Occipital lobe (tissue), 2 donors: ENCODE measurements around the gene ZNF273. TPM values are rescaled to one million over a fixed set of nuclear protein-coding genes. Genes with fewer than 3 reads are reported as not detected.

Experiments used
- DNase-seq: peaks from one replicate; lab custom pipeline; 2025; lab: John Stamatoyannopoulos, UW
- total RNA-seq: library from RNA; depleted of rRNA; stranded (reverse); fragments of >200 nt; gene quantifications from one replicate; pipeline ENCODE4 v1.2.3, GENCODE V29; 2014

ZNF273 gene
- total RNA-seq, 1 donor from 2014 or later = 43.8 TPM

DNA sequence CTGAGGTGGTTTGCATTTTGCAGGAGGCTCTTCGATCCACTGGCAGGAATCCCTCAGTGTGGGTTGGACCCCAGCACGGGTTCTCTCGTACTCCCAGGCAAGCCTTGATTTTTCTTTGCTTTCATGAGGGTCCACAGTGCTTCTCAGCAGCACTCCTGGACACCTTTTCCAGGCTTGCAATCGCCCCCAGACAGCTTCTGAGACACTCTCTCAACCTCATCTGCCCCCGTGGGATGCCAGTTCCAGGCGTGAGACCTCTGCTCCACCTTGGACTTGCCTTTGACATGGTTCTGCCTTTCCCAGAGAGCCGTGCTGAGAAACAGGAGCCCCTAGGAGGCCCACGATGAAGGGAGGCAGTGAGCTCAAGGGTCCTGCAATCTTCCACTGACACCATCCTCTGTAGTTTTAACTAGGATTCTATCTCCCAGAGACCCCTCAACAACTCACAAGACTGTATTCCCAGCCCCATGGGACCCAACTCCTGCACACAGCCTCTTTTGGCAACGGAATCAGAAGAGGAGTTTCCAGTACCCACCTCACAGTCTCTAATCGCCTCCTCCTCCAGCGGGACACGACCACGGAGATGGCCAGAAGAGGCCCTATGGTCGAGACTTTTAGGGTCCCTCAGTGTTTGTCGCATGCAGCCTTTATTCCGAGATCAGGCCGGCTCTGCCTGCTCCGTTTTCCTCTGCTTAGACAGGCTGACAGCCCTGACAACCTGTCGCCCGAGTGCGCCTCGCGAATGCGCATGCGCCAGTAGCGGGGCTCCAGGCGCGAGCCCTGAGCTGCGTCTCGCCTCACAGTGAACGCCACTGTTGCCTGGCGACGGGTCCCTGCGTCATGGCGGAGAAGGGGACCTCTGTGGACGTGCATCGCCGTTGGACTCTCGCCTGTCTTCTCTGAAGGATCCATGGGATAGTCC is 26.0 kb upstream of the ZNF273 start:
- DNase-seq = peak; percentile 76

DNA sequence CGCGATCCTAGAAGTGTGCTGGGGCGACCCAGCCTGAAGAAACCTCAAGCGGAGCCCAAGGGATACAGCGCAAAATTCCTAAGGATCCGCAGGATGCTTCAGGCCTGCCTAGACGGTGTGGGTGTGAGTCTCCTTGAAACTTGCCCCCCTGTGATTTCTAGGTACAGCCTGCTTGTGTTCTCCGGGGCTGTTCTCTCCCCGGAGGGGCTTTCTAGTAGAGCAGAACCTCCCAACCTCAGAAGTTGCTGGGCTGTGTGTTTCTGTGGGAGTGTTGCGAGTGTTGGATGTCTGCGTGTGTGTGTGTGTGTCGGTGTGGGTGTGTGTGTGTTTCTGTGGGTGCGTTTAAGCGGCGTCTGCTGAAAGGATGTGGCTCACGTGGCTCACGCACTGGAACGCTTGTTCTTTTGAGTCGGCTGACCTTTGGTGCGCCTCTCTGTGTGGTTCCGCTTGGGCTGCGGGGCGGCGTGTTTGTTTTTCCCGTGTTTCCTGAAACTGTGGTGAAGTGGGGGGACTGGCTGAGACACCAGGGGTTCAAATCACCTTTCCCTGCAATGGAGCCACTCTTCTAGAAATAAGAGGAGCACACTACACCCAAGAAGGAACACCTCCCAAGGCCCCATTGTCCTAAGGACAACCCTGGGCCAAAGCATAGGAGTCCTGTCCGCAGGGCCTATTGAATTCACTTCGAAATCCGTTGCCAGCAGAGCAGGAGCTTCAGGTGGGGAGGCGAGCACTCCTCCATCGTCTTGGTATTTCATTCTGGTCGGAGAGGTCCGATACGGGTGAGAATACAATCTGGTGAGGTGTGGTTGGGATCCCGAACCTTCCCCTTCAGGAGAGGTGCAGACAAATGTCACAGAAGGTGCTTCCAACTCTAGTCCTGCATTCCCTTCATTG is 25.1 kb upstream of the ZNF273 start:
- DNase-seq = no peak

DNA sequence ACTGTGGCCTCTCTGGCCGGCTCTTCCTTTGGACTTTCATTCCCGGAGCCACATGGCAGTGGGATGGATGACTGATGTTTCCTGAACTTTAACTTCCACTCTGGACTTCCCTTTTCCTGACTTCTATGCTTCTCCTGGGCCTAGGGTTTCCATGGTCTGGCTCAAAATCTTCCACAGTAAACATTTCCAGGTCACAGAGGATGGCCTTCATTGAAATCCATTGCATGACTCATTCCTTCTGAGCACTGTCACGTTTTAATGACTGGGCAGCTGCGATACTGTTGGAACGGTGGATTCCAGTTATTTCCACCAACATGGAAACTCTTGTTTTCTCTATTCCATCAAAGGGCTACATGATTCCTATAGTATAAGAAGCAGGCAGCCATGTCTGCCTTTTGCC is 24.4 kb upstream of the ZNF273 start:
- DNase-seq = no peak

DNA sequence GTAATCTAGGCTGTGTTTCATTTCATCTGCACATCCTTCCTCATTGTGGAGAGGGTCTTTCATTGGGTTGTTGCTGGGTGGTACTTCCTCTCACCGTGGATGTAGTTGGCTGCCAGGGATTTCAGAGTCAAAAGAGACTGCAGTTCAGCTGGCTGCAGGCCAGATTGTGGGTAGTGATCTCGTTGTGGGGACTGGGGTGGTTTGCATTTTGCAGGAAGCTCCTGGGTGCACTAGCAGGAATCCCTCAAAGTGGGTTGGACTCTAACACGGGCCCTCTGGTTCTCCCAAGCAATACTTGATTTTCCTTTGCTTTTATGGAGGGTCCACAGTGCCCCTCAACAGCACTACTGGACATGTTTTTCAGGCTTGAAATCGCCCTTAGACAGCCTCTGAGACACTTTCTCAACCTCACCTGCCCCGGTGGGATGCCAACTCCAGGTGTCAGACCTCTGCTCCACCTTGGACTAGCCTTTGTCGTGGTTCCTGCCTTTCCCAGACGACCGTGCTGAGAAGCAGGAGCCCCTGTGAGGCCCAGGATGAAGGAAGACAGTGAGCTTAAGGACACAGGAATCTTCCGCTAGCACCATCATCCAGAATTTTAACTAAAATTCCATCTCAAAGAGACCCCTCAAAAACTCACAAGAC is 23.9 kb upstream of the ZNF273 start:
- no peak for DNase-seq

DNA sequence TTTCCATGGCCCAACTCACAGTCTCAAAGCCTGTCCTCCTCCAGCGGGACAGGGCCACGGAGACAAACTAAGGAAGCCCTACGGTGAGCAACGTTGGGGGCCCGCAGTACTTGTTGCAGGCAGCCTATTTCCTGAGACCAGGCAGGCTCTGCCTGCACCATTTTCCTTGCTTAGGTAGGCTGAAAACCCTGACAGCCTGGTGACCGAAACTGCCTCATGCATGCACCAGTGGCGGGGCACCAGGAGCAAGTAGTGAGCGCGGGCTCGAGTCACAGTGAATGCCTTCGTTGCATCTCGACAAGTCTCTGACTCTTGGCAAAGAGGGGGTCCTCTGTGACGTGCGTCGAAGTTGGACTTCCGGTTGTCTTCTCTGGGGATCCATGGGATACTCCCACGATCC is 23.3 kb upstream of the ZNF273 start:
- DNase-seq = no peak

DNA sequence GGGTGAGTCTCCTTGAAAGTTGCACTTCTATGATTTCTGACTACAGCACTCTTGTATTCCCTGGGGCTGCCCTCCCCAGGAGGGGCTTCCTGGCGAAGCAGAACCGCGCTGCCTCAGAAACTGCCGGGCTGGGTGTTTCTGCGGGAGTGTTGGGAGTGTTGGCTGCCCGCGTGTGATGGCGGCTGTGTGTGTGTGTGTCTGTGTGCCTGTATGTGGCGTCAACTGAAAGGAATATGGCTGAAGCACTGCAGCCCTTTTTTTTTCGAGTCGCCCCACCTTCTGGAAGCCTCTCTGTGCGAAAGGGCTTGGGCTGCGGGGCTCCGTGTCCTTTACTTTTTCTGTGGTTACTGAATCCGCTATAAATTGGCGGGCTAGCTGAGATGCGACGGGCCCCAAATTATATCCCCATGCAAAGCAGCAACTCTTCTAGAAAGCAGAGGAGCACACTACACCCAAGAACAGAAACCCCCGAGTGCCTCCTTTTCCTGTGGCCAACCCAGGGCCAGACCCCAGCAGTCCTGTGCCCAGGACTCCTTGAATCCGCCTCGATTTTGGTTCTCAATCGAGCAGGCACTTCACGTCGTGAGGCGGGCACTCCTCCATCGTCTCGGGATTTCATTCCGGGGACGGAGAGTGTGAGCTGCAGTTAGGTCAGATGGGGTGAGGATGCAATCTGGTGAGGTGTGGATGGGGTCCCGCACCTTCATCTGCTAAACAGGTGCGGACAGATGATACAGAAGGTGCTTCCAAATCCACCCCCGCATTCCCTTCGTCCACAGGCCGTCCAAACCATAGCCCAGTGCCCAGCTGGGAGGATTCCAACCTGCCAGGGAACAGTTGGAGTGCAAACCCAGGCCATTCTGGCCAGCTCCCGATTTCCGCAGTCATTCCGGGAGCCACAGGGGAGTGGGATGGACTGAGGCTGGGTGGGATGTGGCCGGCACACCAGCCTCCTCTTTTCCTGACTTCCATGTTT is 22.5 kb upstream of the ZNF273 start:
- DNase-seq = no peak

DNA sequence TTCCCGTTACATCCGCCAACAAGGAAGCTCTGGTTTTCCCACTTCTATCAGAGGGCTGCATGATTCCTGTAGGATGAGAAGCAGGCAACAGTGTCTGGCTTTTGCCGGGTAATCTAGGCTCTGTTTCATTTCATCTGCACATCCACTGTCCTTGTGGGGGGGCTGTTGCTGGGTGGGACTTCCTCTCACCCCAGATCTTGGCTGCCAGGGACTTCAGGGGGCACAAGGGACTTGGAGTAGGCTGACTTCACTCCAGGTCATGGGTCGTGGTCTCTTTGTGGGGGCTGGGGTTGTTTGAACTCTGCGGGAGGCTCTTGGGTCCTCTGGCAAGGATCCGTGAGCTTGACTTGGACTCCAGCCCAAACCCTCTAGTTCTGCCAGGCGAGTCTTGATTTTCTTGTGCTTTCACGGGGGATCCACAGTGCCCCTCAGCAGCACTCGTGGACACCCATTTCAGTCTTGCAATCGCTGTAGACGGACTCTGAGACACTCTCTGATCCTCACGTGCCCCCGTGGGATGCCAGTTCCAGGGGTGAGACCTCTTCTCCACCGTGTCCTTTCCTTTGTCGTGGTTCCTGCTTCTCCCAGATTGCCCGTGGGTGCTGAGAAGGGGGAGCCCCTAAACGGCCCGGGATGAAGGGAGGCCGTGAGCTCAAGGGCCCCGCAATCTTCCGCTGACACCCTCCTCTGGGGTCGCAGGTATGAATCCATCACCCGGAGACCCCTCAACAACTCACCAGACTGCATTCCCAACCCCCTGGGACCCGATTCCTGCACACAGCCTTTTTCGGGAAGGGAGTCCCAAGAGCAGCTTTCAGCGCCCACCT is 21.4 kb upstream of the ZNF273 start:
- DNase-seq = no peak

DNA sequence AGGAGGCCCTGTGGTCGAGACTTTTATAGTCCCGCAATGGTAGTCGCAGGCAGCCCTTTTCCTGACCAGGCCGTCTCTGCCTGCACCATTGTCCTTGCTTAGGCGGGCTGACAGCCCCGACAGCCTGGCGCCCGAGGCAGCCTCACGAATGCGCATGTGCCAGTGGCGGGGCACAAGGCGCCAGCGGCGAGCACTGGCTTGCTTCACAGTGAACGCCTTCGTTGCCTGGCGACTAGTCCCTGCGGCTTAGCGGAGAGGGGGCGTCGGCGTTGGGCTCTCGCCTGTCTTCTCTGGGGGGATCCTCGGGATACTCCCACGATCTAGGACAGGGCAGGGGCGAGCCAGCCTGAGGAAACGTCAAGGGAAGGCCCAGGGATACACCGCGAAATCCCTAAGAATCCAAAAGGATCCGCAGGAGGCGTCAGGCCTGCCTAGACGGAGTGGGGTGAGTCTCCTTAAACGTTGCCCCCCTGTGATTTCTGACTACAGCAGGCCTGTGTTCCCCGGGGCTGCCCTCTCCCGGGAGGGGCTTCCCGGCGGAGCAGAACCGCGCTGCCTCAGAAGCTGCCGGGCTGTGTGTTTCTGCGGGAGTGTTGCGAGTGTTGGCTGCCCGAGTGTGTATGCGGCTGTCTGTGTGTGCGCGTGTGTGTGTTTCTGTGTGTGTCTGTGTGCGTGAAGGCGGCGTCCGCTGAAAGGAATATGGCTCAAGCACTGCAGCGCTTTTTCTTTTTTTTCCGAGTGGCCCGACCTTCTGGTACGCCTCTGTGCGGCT is 20.5 kb upstream of the ZNF273 start:
- peak; percentile 61 for DNase-seq

DNA sequence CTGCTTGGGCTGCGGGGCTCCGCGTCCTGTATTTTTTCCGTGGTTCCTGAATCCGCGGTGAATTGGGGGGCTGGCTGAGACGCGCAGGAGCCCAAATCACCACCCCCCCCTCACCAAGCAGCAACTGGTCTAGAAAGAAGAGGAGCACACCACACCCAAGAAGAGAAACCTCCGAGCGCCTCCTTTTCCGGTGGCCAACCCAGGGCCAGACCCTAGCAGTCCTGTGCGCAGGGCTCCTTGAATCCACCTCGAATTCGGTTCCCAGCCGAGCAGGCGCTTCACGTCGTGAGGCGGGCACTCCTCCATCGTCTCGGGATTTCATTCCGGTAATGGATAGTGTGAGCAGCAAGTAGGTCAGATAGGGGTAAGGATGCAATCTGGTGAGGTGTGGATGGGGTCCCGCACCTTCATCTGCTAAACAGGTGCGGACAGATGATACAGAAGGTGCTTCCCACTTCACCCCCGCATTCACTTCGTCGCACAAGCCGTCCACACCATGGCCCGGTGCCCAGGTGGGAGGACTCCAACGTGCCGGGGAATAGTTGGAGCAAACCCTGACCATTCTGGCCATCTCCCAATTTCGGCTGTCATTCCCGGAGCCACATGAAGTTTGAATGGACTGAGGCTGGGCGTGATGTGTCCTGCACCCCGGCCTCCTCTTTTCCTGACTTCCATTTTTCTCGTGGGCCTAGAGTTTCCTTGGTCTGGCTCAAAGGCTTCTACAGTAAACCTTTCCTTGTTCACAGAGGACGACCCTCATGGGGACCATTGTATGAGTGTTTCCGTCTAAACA is 19.8 kb upstream of the ZNF273 start:
- no peak for DNase-seq

DNA sequence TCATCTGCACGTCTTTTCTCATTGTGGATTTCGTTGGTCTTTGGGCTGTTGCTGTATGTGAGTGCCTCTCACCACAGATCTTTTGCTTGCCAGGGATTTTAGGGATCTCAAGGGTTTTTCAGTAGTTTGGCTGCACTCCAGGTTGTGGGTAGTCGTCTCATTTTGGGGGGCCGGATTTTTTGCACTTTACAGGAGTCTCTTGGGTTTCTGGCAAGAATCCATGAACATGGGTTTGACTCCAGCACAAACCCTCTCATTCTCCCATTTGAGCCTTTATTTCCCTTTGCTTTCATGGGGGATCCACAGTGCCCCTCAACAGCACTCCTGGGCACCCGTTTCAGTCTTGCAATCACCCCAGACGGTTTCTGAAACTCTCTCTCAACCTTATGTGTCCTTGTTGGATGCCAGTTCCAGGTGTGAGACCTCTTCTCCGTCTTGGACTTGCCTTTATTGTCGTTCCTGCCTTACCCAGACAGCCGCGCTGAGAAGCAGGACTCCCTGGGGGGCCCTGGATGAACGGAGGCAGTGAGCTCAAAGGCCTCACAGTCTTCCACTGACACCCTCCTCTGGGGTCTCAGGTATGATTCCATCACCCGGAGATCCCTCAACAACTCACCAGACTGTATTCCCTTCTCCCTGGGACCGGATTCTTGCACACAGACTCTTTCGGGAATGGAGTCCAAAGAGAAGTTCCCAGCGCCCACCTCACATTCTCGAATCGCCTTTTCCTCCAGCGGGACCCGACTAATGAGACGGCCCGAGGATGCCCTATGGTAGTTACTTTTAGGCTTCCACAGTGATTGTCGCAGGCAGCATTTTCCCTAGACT is 18.8 kb upstream of the ZNF273 start:
- DNase-seq = no peak

DNA sequence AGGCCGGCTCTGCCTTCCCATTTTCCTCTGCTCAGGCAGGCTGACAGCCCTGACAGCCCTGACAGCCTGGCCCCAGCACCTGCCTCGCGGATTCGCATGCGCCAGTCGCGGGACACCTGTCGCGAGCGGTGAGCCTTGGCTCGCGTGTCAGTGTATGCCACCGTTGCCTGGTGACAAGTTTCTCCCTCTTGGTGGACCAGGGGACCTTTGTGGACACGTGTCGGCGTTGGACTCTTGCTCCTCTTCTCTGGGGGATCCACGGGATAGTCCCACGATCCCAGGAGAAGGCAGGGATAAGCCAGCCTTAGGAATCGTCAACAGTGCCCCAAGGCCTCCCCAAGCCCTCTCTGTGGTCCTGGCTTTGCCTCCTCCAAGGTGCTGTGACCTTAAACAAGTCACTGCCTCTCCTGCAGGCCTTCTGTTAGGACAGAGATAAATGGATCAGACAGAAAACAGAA is 18.1 kb upstream of the ZNF273 start:
- DNase-seq = no peak

DNA sequence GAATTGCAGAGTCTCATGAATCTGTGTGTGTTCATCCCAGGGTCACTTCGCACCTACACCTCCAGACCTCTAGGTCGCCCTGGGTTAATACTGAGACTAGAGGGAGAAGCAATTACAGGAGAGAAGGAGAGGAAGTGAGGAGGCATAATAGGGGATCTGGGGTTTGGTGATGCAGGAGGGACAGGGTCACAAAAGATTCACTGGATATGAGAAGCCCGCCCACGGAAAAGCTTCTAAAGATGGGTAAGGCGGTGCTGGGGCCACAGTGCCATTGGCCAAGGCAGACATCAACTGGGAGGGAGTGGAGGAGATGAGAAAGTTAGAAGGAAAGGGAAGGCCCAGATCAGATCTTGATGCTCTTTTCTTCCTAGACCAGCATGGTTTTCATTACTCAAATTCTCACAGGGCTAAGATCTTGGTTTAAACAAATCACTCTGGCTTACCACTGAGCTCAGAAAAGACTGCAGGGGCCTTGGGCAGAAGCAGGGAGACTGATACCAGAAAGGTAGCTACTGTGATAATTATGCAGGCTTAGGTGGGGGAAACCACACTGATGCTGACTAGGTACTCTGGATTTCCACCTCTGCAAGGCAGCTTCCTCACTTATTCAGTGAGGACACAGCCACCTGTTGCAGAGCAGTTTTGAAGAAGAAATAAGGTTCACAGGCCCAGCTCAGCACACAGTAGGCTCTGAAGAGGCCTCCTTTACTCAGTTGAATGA is 17.4 kb upstream of the ZNF273 start:
- DNase-seq = no peak

DNA sequence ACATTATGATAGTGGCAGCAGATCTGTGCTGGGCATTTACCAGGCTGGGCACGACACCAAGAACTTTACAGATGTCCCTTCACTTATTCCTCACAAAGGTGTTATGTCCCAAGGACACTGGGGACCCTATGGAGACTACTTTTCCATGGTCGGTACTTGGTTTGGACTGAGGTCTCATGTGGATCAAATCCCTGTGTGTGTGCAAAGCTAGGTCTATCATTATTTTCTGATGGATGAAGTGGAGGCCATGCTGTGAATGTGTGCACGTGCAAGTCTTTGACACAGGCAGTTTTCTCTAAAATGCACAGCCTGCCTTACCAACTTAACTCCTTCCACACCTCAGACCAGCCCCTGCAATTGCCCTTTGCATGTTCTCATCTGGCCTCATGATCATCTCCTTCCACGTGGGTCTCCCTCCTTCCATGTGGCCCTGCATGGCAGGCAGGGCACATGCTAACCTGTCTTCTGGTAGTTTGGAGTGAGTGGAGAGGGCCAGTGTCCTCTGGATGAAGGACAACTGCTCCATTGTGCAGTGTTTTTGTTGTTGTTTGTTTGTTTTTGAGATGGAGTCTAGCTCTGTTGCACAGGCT is 16.0 kb upstream of the ZNF273 start:
- DNase-seq = no peak

DNA sequence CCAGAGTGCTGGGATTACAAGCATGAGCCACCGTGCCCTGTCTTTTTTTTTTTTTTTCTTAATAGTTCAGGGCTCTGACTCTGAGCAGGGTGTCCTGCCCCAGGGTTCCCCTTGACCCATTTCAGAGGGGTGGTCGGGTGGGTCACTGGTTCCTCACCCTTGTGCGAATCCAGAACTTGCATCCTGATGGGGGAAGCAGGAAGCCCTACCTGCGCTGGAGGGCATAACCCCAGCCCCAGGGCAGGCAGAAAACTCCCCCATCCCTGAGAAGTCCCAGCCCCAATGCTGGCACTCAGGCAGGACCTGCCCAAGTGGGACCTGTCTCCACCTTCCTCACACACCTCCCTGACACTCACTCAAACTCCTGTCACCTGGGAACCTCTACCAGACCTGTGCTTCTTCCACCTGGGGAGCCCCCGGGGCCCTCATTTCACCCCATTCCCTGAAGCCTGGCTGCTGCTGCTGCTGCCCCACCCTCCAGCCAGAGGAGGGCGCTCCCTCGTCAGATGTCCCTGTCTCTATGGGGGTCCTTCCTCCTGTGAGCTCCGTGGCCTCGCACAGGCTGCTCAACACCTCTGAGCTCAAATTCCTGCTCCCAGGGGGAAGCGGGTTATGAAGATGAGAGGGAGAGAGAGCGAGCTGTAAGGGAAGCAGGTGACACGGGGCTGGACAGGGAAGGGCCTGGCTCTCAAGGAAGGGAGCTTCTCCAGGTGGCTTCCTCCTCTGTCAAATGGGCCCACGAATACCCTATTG is 15.1 kb upstream of the ZNF273 start:
- no peak for DNase-seq

DNA sequence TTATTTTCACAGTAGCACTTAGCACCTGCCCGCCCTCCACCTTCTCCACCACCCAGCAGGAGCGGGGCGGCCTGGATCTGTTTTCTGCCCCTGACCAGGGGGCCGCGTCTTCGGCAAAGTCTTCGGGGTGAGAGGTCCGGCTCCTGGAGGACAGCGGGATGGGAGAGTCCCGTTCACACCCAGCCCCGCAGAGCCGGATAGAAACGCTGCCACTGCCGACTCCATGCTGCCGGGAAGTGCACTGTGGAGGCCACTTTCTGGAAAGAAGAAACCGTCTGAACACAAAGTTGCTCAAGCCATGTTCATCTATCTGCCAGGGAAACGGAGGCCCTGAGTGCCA is 14.5 kb upstream of the ZNF273 start:
- no peak for DNase-seq
